Smooth muscle cell (in vitro differentiated cells): ENCODE data around the gene GPR21. TPM values are rescaled to one million over a fixed set of nuclear protein-coding genes. Genes with fewer than 3 reads are reported as not detected.

Source experiments
- DNase-seq: peaks from one replicate; lab custom pipeline; 2025; ENCODE audit not compliant: unreplicated experiment; lab: John Stamatoyannopoulos, UW
- H2AFZ ChIP-seq: fragments of 200-600 bp; sonication (generic); 2 replicates; pipeline ENCODE4 v1.6.0; 2016; ENCODE audit warnings: antibody characterized with exemption, low read depth, mild to moderate bottlenecking
- H3F3A ChIP-seq: fragments of 200-600 bp; sonication (generic); 2 replicates; pipeline ENCODE4 v1.6.0; 2017; ENCODE audit warnings: antibody characterized with exemption, low read depth
- H3K27ac ChIP-seq: fragments of 200-600 bp; sonication (generic); 2 replicates; pipeline ENCODE4 v1.5.1; 2016; ENCODE audit warnings: low read depth, mild to moderate bottlenecking
- H3K27me3 ChIP-seq: fragments of 200-600 bp; sonication (generic); 2 replicates; pipeline ENCODE4 v1.6.1; 2016; ENCODE audit warnings: low read depth, mild to moderate bottlenecking
- H3K36me3 ChIP-seq: fragments of 200-600 bp; sonication (generic); 2 replicates; pipeline ENCODE4 v1.5.1; 2016; ENCODE audit warnings: low read depth
- H3K4me1 ChIP-seq: fragments of 200-600 bp; sonication (generic); 2 replicates; pipeline ENCODE4 v1.5.1; 2016; ENCODE audit warnings: low read depth
- H3K4me2 ChIP-seq: fragments of 200-600 bp; sonication (generic); 2 replicates; pipeline ENCODE4 v1.6.0; 2016; ENCODE audit warnings: mild to moderate bottlenecking
- H3K4me3 ChIP-seq: fragments of 200-600 bp; sonication (generic); 2 replicates; pipeline ENCODE4 v1.5.1; 2016; ENCODE audit warnings: mild to moderate bottlenecking
- H3K79me2 ChIP-seq: fragments of 200-600 bp; sonication (generic); 2 replicates; pipeline ENCODE4 v1.6.0; 2016; ENCODE audit warnings: low read depth, mild to moderate bottlenecking
- H3K9ac ChIP-seq: fragments of 200-600 bp; sonication (generic); 2 replicates; pipeline ENCODE4 v1.6.0; 2016; ENCODE audit warnings: low read depth
- H3K9me3 ChIP-seq: fragments of 200-600 bp; sonication (generic); replicated peaks from 2 replicates; pipeline ENCODE4 v1.5.1; 2016; ENCODE audit warnings: low read depth
- H4K20me1 ChIP-seq: fragments of 200-600 bp; sonication (generic); 2 replicates; pipeline ENCODE4 v1.6.0; 2016; ENCODE audit warnings: low read depth
- CTCF ChIP-seq: fragments of 200-600 bp; sonication (generic); IDR thresholded peaks from 2 replicates; pipeline ENCODE4 v1.5.1; 2017; ENCODE audit warnings: borderline replicate concordance, mild to moderate bottlenecking, antibody characterized with exemption; ENCODE audit not compliant: insufficient read depth, poor library complexity, severe bottlenecking
- WGBS: methylation state at CpG from one replicate; pipeline ENCODE4 v1.1.7; 2016; ENCODE audit warnings: low lambda C conversion rate; 5-methylcytosine and 5-hydroxymethylcytosine counted together
- polyA plus RNA-seq: library from polyadenylated mRNA; unstranded; fragments of >200 nt; fragmentation: Nextera tagmentation; extraction: Ambion mirVana; gene quantifications from 2 replicates; pipeline ENCODE4 v1.2.1, GENCODE V29; 2016
- total RNA-seq: library from RNA; depleted of rRNA; stranded (reverse); fragments of >200 nt; gene quantifications from 2 replicates; pipeline ENCODE4 v1.2.3, GENCODE V29; 2014

Gene GPR21
- total and polyA plus RNA-seq, 2 experiments from 2014 or later = 2.0 TPM; not detected in 1

GRCh38 chr9:123039617-123040219 is 6.3 kb downstream of the GPR21 start:
- no peak overlapping the region for H3K4me3 ChIP-seq
- no peaks in the 10 kb centered on the region for H3K79me2 ChIP-seq
- no peak overlapping the region for H3K9ac ChIP-seq
- H3F3A ChIP-seq = no peaks in the 10 kb centered on the region
- no peak overlapping the region for H3K4me2 ChIP-seq
- H2AFZ ChIP-seq = no peak overlapping the region
- H3K27me3 ChIP-seq = no peaks in the 10 kb centered on the region
- peaks cover 10% of the 10 kb centered on the region for H3K36me3 ChIP-seq
- H4K20me1 ChIP-seq = no peaks in the 10 kb centered on the region
- 76% methylated on average over 1 of the region's 1 CpG for WGBS
- no peaks in the 10 kb centered on the region for H3K4me1 ChIP-seq
- no peak for TF ChIP-seq CTCF
- no peaks in the 10 kb centered on the region for H3K9me3 ChIP-seq
- no peak for DNase-seq
- no peak overlapping the region for H3K27ac ChIP-seq

GRCh38 chr9:123040801-123041200 is 7.3 kb downstream of the GPR21 start:
- H3K79me2 ChIP-seq = no peaks in the 10 kb centered on the region
- no peaks in the 10 kb centered on the region for H3K27me3 ChIP-seq
- no peak for DNase-seq
- H3K36me3 ChIP-seq = peaks cover 10% of the 10 kb centered on the region
- no peaks in the 10 kb centered on the region for H4K20me1 ChIP-seq
- no peak overlapping the region for H3K9ac ChIP-seq
- no peak for TF ChIP-seq CTCF
- no peak overlapping the region for H3K27ac ChIP-seq
- no peak overlapping the region for H3K4me2 ChIP-seq
- no peaks in the 10 kb centered on the region for H3K4me1 ChIP-seq
- 50% methylated on average over 1 of the region's 1 CpG for WGBS
- H3K4me3 ChIP-seq = no peak overlapping the region
- no peak overlapping the region for H2AFZ ChIP-seq
- no peaks in the 10 kb centered on the region for H3K9me3 ChIP-seq
- H3F3A ChIP-seq = no peaks in the 10 kb centered on the region

- Histone ChIP-seq H3K4me2 (no peak overlapping the region), H3K9ac (no peak overlapping the region), H4K20me1 (no peaks in the 10 kb centered on the region), H3F3A (no peaks in the 10 kb centered on the region), H3K4me1 (no peaks in the 10 kb centered on the region), H2AFZ (no peak overlapping the region), H3K27me3 (no peaks in the 10 kb centered on the region), H3K36me3 (peaks cover 10% of the 10 kb centered on the region), H3K9me3 (no peaks in the 10 kb centered on the region), H3K4me3 (no peak overlapping the region), H3K79me2 (no peaks in the 10 kb centered on the region), H3K27ac (no peak overlapping the region)
- 93% methylated on average over 2 of the region's 2 CpGs for WGBS
- DNase-seq = no peak
- no peak for TF ChIP-seq CTCF
These were observed 8.0 kb downstream of the GPR21 start for GRCh38 chr9:123041489-123041888.
